T follicular helper cell (primary cell): Measurements from ENCODE around the gene CACNG4.

Experiments used
- DNase-seq: peaks from one replicate; pipeline ENCODE4 v3.0.0-alpha.2; 2020; ENCODE audit warnings: low read depth

The CACNG4 gene

DNA sequence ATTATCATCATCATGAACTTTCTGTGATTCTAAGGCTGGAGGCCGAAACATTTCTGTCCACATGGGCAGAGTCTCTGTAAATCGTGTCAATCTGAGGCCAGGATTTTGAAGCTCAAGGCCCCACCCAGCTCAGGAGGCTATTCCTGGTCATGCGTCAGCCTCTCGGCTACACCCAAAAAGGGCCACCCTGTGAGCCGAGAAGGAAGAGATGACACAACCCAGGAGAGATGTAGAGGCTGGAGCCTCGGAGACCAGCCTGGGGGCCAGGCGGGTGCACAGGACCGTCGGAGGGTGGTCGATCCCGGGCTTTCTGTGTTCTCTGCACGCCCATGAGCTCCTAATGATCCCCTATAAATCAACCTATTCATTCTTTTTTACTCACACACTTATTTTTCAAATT, 78.8 kb downstream of the CACNG4 start:
- DNase-seq, result no peak

DNA sequence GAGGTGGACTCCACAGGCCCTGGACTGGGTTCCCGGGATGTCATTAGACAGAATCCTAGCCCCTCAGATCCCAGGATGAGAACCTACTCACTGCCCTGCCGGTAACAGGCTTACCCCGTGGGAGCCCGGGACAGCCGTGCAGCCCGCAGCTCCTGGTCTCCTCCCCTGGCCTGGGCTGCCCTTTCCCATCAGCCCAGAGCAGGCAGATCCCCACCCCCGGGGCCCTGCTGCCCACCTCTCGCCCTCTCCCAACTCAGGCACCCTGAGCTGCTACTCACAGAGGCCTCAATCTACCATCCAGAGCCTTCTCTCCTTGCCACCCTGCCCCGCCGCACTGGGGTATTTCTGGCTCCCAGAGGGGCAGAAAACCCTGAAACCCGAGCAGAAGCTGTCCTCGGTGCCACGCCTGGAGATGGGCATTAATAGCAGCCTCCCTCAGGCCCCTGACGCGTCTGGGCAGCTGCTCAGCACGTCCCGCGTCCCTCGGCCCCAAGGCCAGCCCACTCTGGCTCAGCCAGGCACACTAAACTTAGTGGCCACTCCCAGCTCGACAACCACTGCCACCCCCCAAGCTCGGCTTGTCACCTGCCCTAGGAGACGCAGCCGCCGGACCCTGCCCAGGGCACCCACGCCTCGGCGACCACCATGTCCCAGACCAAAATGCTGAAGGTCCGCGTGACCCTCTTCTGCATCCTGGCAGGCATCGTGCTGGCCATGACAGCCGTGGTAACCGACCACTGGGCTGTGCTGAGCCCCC, 79.7 kb downstream of the CACNG4 start, which contains the start of gene CACNG1:
TSS of gene CACNG1 (plus strand) at position 539 of the 757 bp plus-strand sequence. CDS start at position 646, 107 bp downstream.
- no peak for DNase-seq

DNA sequence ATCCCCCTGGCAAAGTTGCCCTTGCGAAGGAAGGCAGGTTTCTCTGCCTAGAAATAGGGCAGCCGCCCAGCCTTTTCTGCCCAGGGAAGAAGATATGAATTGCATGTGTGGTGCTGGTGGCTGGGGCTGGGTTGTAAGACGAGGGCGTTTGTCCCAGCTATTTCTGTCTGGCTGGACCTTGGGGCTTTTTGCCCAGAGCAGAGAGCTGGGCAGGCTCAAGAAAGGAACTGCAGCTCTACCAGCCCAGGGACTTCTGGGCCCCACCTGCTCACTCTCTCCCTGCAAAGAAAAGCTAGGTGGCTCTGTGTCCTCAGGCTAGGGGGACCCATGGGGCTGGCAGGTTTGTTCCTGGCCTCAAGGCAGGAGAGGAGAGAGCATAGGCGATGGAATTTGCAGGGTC, 80.4 kb downstream of the CACNG4 start:
- no peak for DNase-seq

- DNase-seq, result no peak
Measured at GRCh38 chr17:67046398-67046797, 81.9 kb downstream of the CACNG4 start.

- DNase-seq, result no peak
Measured at GRCh38 chr17:67047382-67047781, 82.9 kb downstream of the CACNG4 start.

DNA sequence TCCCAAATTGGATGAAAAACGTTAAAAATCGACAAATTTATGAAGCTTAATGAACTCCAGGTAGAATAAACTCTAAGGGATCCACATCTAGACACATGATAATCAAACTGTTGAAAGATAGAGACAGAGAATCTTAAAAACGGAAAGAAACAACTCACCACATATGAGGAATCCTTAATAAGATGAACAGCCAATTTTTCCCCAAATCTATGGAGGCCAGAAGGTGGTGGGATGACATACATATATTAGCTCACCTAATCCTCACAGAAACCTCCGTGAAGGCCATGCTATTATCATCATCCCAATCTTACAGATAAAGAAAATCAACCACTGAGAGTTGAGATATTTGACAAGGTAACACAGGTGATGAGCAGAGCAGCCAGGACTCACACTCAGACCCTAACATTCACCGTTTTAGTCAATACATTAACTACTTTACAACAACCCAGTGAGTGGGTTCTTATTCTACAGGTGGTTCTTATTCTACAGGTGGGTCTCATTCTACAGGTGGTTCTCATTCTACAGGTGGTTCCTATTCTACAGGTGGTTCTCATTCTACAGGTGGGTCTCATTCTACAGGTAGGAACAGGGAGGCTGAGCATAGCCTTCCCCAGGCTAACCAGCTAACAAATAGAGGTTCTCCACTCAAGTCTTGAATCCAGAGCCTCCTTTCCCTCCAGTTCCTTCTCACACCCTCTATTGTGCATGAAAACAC, 84.7 kb downstream of the CACNG4 start:
- no peak for DNase-seq

- no peak for DNase-seq
Measured at GRCh38 chr17:67050066-67050465, 85.6 kb downstream of the CACNG4 start.

- DNase-seq, result no peak
Measured at GRCh38 chr17:67050471-67051154, 86.1 kb downstream of the CACNG4 start.

DNA sequence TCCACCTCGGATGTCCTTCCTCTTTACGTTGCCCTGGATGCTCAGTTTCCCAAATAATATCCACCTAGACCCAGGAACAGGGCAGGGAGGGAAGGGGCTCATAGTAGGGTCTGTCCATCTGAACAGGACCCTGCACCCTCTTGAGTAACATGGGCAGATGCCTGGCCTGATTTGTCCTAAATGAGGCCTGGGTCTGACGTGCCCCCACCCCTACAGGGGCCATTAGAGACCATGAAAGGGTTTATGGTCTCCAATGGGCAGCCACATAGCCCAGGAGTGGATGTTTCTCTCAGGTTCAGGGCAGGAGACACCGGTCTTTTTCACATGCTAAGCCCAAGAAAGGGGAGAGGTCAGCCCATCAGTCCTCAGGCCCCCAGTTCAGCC, 86.6 kb downstream of the CACNG4 start:
- DNase-seq, result no peak

GRCh38 chr17:67051837-67052236, 87.3 kb downstream of the CACNG4 start:
- no peak for DNase-seq

GRCh38 chr17:67052720-67053437, 88.4 kb downstream of the CACNG4 start:
- no peak for DNase-seq

GRCh38 chr17:67053438-67054000, 89.0 kb downstream of the CACNG4 start:
- no peak for DNase-seq

DNA sequence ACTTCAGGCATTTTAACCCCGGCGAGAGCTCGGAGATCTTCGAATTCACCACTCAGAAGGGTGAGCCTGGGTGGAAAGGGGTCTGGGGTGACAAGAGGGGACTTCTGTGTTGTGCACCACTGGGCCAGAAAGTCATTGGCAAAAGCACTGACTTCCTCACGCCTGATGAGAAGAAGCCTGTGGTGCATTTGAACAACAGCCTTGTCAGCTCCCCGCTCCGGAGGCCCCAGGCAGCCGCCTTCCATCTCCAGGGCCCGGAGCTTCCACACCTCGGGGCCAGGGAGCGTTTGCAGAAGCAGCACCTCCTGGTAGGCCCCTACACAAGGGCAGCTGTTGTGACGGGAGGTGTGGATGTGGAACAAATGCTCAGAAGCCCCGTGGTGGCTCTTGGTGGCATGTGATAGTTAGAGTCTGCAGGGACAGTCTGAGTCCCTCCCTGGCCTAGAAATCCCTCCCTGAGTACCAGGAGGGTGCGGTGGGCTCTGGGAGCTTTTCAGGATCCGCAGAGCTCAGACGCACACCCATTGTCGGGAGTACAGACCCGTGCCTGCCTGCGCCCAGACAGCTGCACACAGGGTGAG, 89.6 kb downstream of the CACNG4 start:
- DNase-seq, result no peak

- no peak for DNase-seq
Measured at GRCh38 chr17:67054608-67055007, 90.1 kb downstream of the CACNG4 start.

DNA sequence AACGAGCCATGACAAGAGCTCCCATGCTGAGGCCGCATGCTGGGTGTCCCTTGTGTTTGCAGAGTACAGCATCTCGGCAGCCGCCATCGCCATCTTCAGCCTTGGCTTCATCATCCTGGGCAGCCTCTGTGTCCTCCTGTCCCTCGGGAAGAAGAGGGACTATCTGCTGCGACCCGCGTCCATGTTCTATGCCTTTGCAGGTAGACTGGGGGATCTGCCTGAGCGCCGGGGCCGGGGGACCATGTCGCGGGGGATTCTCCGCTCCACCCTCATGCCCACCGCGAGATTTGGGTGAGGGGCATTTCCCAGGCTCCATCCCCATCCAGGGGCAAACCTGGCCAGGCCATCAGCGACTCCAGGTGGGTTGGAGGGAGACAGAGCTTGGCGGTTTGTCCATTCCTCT, 90.5 kb downstream of the CACNG4 start:
- no peak for DNase-seq

DNA sequence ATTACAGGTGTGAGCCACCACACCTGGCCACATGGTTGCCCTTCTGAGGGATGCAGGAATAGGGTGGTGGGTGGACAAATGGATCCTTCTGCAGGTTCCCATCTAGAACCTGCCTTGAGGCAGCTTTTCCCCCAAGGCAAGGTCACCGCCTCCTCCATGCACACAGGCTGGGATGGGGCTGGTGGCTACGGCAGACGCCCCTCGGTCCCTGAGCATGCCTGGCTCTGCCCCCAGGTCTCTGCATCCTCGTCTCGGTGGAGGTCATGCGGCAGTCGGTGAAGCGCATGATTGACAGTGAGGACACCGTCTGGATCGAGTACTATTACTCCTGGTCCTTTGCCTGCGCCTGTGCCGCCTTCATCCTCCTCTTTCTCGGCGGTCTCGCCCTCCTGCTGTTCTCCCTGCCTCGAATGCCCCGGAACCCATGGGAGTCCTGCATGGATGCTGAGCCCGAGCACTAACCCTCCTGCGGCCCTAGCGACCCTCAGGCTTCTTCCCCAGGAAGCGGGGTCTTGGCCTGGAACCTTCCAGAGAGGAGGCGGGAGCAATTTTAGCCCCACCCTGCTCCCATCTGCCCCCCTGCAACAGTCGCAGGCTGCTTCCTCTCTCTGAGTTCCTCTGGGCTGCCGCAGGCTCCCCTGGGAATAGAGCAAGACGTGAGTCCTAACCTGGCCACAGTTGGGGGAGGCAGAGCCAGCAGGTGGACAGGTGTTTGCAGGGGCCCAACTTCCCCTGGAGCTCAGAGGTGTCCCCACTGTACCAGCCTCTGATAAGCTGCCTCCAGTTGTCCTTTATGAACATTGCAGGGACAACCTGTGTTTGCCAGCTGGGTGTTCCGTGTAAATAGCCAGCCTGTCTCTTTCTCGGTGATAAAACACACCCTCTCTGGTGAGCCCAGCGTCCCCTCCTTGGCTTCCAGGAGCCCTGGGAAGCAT, 91.6 kb downstream of the CACNG4 start:
- DNase-seq, result no peak

GRCh38 chr17:67056746-67057490, 92.4 kb downstream of the CACNG4 start:
- no peak for DNase-seq

DNA sequence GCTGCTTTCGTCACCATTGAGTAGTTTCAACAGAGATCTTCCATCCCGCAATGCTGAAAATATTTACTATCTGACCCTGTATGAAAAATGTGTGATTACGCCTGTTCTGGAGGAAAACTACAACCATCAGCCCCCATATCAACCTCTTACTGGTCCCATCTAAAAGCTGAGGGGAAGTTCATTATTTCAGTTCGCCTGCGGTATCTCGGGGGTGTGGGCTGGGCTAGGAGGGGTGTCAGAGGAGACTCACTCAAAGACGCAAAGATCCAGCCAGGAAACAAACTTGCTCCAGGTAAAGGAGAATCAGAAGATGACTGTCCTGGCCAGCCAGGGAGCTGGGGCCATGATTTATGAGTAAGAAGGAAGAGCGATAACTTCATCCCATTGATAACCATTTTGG, 93.5 kb downstream of the CACNG4 start:
- DNase-seq, result no peak

GRCh38 chr17:67059372-67059771, 94.9 kb downstream of the CACNG4 start:
- DNase-seq, result no peak

- DNase-seq, result no peak
Measured at GRCh38 chr17:67063141-67063540, 98.6 kb downstream of the CACNG4 start.
